ENCODE measurements around the gene SETX. TPM values are rescaled to one million over a fixed set of nuclear protein-coding genes. Genes with fewer than 3 reads are reported as not detected.

Gene SETX
- total RNA-seq, 1 donor from 2014 or later = 56.9 TPM

GRCh38 chr9:132211570-132211969, 143.2 kb downstream of the SETX start:
- Histone ChIP-seq H3K4me3 (no peak overlapping the region), H3K4me1 (peaks cover 4% of the 10 kb centered on the region), H3K36me3 (no peaks in the 10 kb centered on the region), H3K9me3 (no peaks in the 10 kb centered on the region), H3K27me3 (no peaks in the 10 kb centered on the region), H3K27ac (no peak overlapping the region)
- TF ChIP-seq CTCF (IDR thresholded peaks at IDR 0.05) = no peak
- no peak for ATAC-seq
- DNase-seq = no peak
- intact Hi-C loops (cut with DNase I) = no loop called here

Other genes with a start within 250 kb of the SETX start
- gene NTNG2, start 192.9 kb downstream of the SETX start, total RNA-seq = 7.6 TPM
- gene TTF1, start 51.9 kb upstream of the SETX start, total RNA-seq = 12.1 TPM
- gene CFAP77, start 55.2 kb upstream of the SETX start, total RNA-seq = not detected
- not detected for gene BARHL1, start 227.6 kb upstream of the SETX start, total RNA-seq

Measured in upper lobe of right lung (tissue), 1 donor.